HepG2 (cell line): ENCODE data around the gene PGA4.
"Not testable (repeated sequence)": the region's sequence is repeated elsewhere in the genome, so short reads cannot be mapped to it uniquely, and the experiment has no call there.

ENCODE experiments used
- CBX2 ChIP-seq, 2 experiments: fragments of 200-600 bp in 1 of 2; sonication (generic); formaldehyde crosslinking in 1 of 2; IDR thresholded peaks; 2 replicates each; pipeline versions ENCODE4 v1.7.0 to v1.8.1; 2018 to 2022; ENCODE audit warnings: low read depth in 2 of 2, low read length in 1 of 2, mild to moderate bottlenecking in 1 of 2, missing genetic modification reagents in 1 of 2
- CHCHD3 ChIP-seq: sonication (generic); formaldehyde crosslinking; IDR thresholded peaks from 2 replicates; pipeline ENCODE4 v1.8.0; 2022; ENCODE audit warnings: mild to moderate bottlenecking, missing genetic modification reagents, moderate library complexity
- CTCF ChIP-seq: sonication (generic); formaldehyde crosslinking; IDR thresholded peaks from 2 replicates; pipeline ENCODE4 v1.5.0; 2020; ENCODE audit warnings: mild to moderate bottlenecking, missing genetic modification reagents, moderate library complexity
- EP300 ChIP-seq, 3 experiments: sonication (generic) in 1 of 3; formaldehyde crosslinking in 1 of 3; IDR thresholded peaks; 2 replicates each; pipeline versions ENCODE4 v1.5.1 to v1.6.1; 2011 to 2020; ENCODE audit warnings: low read depth in 2 of 3, low read length in 2 of 3, borderline replicate concordance in 1 of 3, improper control_type of control experiment in 1 of 3, mild to moderate bottlenecking in 1 of 3, missing genetic modification reagents in 1 of 3, moderate library complexity in 1 of 3
- JUND ChIP-seq: sonication (generic); formaldehyde crosslinking; IDR thresholded peaks from 2 replicates; pipeline ENCODE4 v1.8.0; 2022; ENCODE audit warnings: mild to moderate bottlenecking, missing genetic modification reagents
- KDM6A ChIP-seq: IDR thresholded peaks from 2 replicates; pipeline ENCODE4 v1.6.1; 2016; ENCODE audit warnings: low read depth
- MAX ChIP-seq: IDR thresholded peaks from 2 replicates; pipeline ENCODE4 v1.6.1; 2012; ENCODE audit warnings: inconsistent platforms
- PHB2 ChIP-seq: fragments of 450-650 bp; IDR thresholded peaks from 2 replicates; pipeline ENCODE4 v1.6.1; 2018; ENCODE audit not compliant: partially characterized antibody
- SNAI1 ChIP-seq: sonication (generic); formaldehyde crosslinking; IDR thresholded peaks from 2 replicates; pipeline ENCODE4 v1.5.0; 2020; ENCODE audit warnings: mild to moderate bottlenecking, missing genetic modification reagents, borderline replicate concordance
- ZBTB26 ChIP-seq: IDR thresholded peaks from 2 replicates; pipeline ENCODE4 v1.6.1; 2016; ENCODE audit warnings: missing compliant biosample characterization, missing genetic modification reagents, borderline replicate concordance
- ZFP36 ChIP-seq: fragments of 150-350 bp; IDR thresholded peaks from 2 replicates; pipeline ENCODE4 v1.6.1; 2018; ENCODE audit warnings: borderline replicate concordance, low read length, low read depth; ENCODE audit not compliant: partially characterized antibody
- ZNF639 ChIP-seq: conservative IDR thresholded peaks from 2 replicates; pipeline ENCODE4 v1.6.1; 2018; ENCODE audit warnings: missing genetic modification reagents

- TF ChIP-seq EP300 (IDR thresholded peaks at IDR 0.05; ENCODE audit: low read depth in 2 of 2, low read length in 2 of 2); EP300 (CRISPR knock-in tag; IDR thresholded peaks at IDR 0.05; ENCODE audit: borderline replicate concordance); CHCHD3 (CRISPR knock-in tag); KDM6A (CRISPR knock-in tag); ZBTB26; PHB2; JUND; CBX2 (IDR thresholded peaks at IDR 0.05; ENCODE audit: low read depth, low read length); CBX2 (CRISPR knock-in tag; IDR thresholded peaks at IDR 0.05; ENCODE audit: low read depth); CTCF; ZFP36; ZNF639 (CRISPR knock-in tag); MAX; SNAI1 (CRISPR knock-in tag): not testable (repeated sequence)
These were observed 18.7 kb downstream of the PGA4 start, which contains the start of gene PGA5 for GRCh38 chr11:61240875-61241274.
